Panc1 (cell line): ENCODE results near the gene SHOC1. TPM values are rescaled to one million over a fixed set of nuclear protein-coding genes. Genes with fewer than 3 reads are reported as not detected.

Source experiments
- ATAC-seq: fragments of 200-7000 bp; cut with Tn5 transposase; 2 replicates; pipeline ENCODE4 v1.9.1; 2020; ENCODE audit warnings: mild to moderate bottlenecking, moderate library complexity
- BruUV-seq: library from RNA; stranded (reverse); fragments of 400-500 nt; replicated peaks from 2 replicates; lab custom pipeline; 2021; lab: Mats Ljungman, UMichigan
- CTCF ChIA-PET: fragments of 300-600 bp; sonication (Branson Sonifier 250); formaldehyde crosslinking; loops from one replicate; lab custom pipeline; 2022; ENCODE audit warnings: antibody characterized with exemption; lab: Charles Lee
- POLR2A ChIA-PET: fragments of 300-600 bp; sonication (Branson Sonifier 250); formaldehyde crosslinking; loops from one replicate; lab custom pipeline; 2022; ENCODE audit warnings: antibody characterized with exemption; lab: Charles Lee
- DNase-seq: peaks from one replicate; pipeline ENCODE4 v3.0.0-alpha.2; 2010; ENCODE audit warnings: low read depth, low spot score
- H3K27ac ChIP-seq: 2 replicates; pipeline ENCODE4 v1.5.1; 2011; ENCODE audit warnings: mild to moderate bottlenecking, low read length, inconsistent platforms
- H3K27me3 ChIP-seq: fragments of 200-500 bp; sonication (Bioruptor generic); 2 replicates; pipeline ENCODE4 v1.6.0; 2014; ENCODE audit warnings: low read length, inconsistent platforms; ENCODE audit not compliant: control insufficient read depth, insufficient read depth
- H3K36me3 ChIP-seq: fragments of 200-500 bp; sonication (Bioruptor generic); 2 replicates; pipeline ENCODE4 v1.5.1; 2014; ENCODE audit warnings: inconsistent platforms, mild to moderate bottlenecking, low read length, moderate library complexity; ENCODE audit not compliant: control insufficient read depth, insufficient read depth
- H3K4me1 ChIP-seq: 2 replicates; pipeline ENCODE4 v1.5.1; 2011; ENCODE audit warnings: inconsistent platforms, mild to moderate bottlenecking, low read length, moderate library complexity; ENCODE audit not compliant: control insufficient read depth, insufficient read depth
- H3K4me3 ChIP-seq, 2 experiments: 2 replicates each; pipeline ENCODE4 v1.5.1; 2011 to 2012; ENCODE audit warnings: low read depth in 2 of 2, low read length in 2 of 2, mild to moderate bottlenecking in 2 of 2, inconsistent platforms in 1 of 2, moderate library complexity in 1 of 2
- H3K9me3 ChIP-seq: fragments of 200-500 bp; sonication (Bioruptor generic); 2 replicates; pipeline ENCODE4 v1.5.1; 2014; ENCODE audit warnings: low read depth, mild to moderate bottlenecking, inconsistent platforms, low read length, moderate library complexity; ENCODE audit not compliant: control insufficient read depth, insufficient read depth
- CTCF ChIP-seq: fragments of 450-650 bp; IDR thresholded peaks from 2 replicates; pipeline ENCODE4 v1.5.1; 2017; ENCODE audit warnings: mild to moderate bottlenecking
- POLR2AphosphoS5 ChIP-seq: IDR thresholded peaks from 2 replicates; pipeline ENCODE4 v1.6.1; 2012; ENCODE audit warnings: mild to moderate bottlenecking, low read depth, low read length, moderate library complexity
- REST ChIP-seq, 2 experiments: IDR thresholded peaks; 2 replicates each; pipeline ENCODE4 v1.6.1; 2011 to 2012; ENCODE audit warnings: low read depth in 2 of 2, control low read depth in 1 of 2, low read length in 1 of 2, mild to moderate bottlenecking in 1 of 2, moderate library complexity in 1 of 2; ENCODE audit not compliant: insufficient read depth in 1 of 2
- SIN3A ChIP-seq: IDR thresholded peaks from 2 replicates; pipeline ENCODE4 v1.6.1; 2012; ENCODE audit warnings: low read depth, mild to moderate bottlenecking, low read length, moderate library complexity, borderline replicate concordance; ENCODE audit not compliant: insufficient read depth
- TCF7L2 ChIP-seq: IDR thresholded peaks from 2 replicates; pipeline ENCODE4 v1.6.1; 2011; ENCODE audit warnings: mild to moderate bottlenecking, low read depth, low read length, inconsistent platforms
- in situ Hi-C: cut with HindIII; loops from 2 replicates; pipeline ENCODE4 v1.10.0; 2016; ENCODE audit warnings: low sequenced_read_pairs, low pct_unique_long_range_greater_than_20kb
- intact Hi-C: fragments of 100-400 bp; cut with micrococcal nuclease; formaldehyde crosslinking; loops from one replicate; pipeline ENCODE4 v1.10.0; 2022; ENCODE audit not compliant: unreplicated experiment
- total RNA-seq: library from RNA; stranded (reverse); gene quantifications from one replicate; pipeline ENCODE4 v1.2.1, GENCODE V29; 2021; ENCODE audit not compliant: unreplicated experiment

SHOC1 gene
- total RNA-seq, 1 experiment from 2014 or later = 0.10 TPM

DNA sequence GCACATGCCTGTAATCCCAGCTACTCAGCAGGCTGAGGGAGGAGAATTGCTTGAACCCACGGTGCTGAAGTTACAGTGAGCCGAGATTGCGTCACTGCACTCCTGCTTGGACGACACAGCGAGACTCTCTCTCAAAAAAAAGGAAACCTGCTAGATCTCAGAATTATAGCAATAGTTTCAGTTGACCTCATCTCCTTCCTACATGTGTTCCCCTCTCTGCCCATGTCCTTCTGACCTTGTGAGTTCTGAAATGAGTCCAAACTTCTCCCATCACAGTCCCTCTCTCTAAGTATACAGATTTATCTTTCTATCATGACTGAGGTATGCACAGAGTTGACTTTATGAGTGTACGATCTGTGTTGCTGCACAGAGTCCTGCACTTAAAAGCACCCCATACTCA is 44.6 kb upstream of the SHOC1 start:
- Histone ChIP-seq H3K36me3 (no peaks in the 10 kb centered on the region), H3K4me1 (peaks cover 3% of the 10 kb centered on the region; the same call in 1 of the 2 replicates), H3K27ac (no peak overlapping the region), H3K4me3 (no peak overlapping the region), H3K9me3 (no peaks in the 10 kb centered on the region), H3K27me3 (no peaks in the 10 kb centered on the region)
- DNase-seq (no peak), ATAC-seq (no peak)
- ChIA-PET CTCF (no interaction called here), POLR2A (no interaction called here)
- no TSS peak for BruUV-seq
- intact Hi-C loops = no loop called here
- in situ Hi-C loops = no loop called here
- TF ChIP-seq SIN3A (no peak), REST (IDR thresholded peaks at IDR 0.05; ENCODE audit: insufficient read depth in 1 of 2, low read depth in 2 of 2, low read length in 1 of 2) (no peak), CTCF (no peak), POLR2AphosphoS5 (no peak), TCF7L2 (no peak)

DNA sequence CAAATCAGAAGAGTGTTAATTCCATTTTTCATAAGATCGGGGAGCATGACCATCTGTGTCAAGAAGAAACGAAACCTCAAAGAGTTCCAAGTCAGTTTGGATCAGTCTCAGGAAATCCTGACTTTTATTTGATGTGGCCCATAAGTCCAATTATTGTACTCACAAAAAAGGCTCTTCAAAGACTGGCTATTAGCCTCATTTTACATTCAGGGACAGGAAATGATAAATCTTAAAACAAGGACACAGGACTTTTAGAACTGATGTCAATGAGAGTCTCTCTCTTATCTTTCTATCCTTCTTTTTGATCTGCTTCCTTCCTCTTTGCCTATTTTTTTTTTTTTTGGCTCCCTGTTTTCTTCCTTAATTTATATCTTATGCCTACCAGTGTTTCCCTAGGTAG is 43.7 kb upstream of the SHOC1 start:
- ChIA-PET POLR2A (no interaction called here), CTCF (no interaction called here)
- ATAC-seq = no peak
- BruUV-seq = no TSS peak
- TF ChIP-seq SIN3A = no peak
- no peak for TF ChIP-seq TCF7L2
- no peak for TF ChIP-seq REST (IDR thresholded peaks at IDR 0.05; ENCODE audit: insufficient read depth in 1 of 2, low read depth in 2 of 2, low read length in 1 of 2)
- TF ChIP-seq POLR2AphosphoS5 = no peak
- no peak for TF ChIP-seq CTCF
- DNase-seq = no peak
- no peaks in the 10 kb centered on the region for H3K9me3 ChIP-seq
- no peaks in the 10 kb centered on the region for H3K27me3 ChIP-seq
- H3K27ac ChIP-seq = no peak overlapping the region
- no peak overlapping the region for H3K4me3 ChIP-seq
- H3K4me1 ChIP-seq = peaks cover 3% of the 10 kb centered on the region; the same call in 1 of the 2 replicates
- in situ Hi-C loops (no loop called here), intact Hi-C loops (no loop called here)
- H3K36me3 ChIP-seq = no peaks in the 10 kb centered on the region
